PC-3 (cell line): ENCODE measurements around the gene FGGY. TPM values are rescaled to one million over a fixed set of nuclear protein-coding genes. Genes with fewer than 3 reads are reported as not detected.
A peak's percentile ranks its signal among the peaks of the same experiment; 100 is the strongest.

ENCODE experiments used
- ATAC-seq: fragments of 200-7000 bp; cut with Tn5 transposase; 2 replicates; pipeline ENCODE4 v1.9.1; 2020; ENCODE audit warnings: mild to moderate bottlenecking, moderate library complexity
- BruUV-seq: library from RNA; stranded (reverse); fragments of 400-500 nt; replicated peaks from 2 replicates; lab custom pipeline; 2021; lab: Mats Ljungman, UMichigan
- CTCF ChIA-PET: fragments of 300-600 bp; sonication (Branson Sonifier 250); formaldehyde crosslinking; loops from one replicate; lab custom pipeline; 2022; ENCODE audit warnings: antibody characterized with exemption; lab: Charles Lee
- POLR2A ChIA-PET: fragments of 300-600 bp; sonication (Branson Sonifier 250); formaldehyde crosslinking; loops from one replicate; lab custom pipeline; 2022; ENCODE audit warnings: antibody characterized with exemption; ENCODE audit not compliant: unreplicated experiment; lab: Charles Lee
- DNase-seq: peaks from one replicate; pipeline ENCODE4 v3.0.0-alpha.2; 2015
- H2AFZ ChIP-seq: fragments of 300-600 bp; sonication (generic); 2 replicates; pipeline ENCODE4 v1.6.0; 2016; ENCODE audit warnings: antibody characterized with exemption, low read length
- H3F3A ChIP-seq: fragments of 300-600 bp; sonication (generic); one replicate; pipeline ENCODE4 v1.6.0; 2017; ENCODE audit warnings: antibody characterized with exemption, low read length, control low read depth, mild to moderate bottlenecking; ENCODE audit not compliant: unreplicated experiment
- H3K27ac ChIP-seq: fragments of 300-600 bp; sonication (generic); 2 replicates; pipeline ENCODE4 v1.5.1; 2016; ENCODE audit warnings: mild to moderate bottlenecking, low read length
- H3K27me3 ChIP-seq: fragments of 300-600 bp; sonication (generic); 2 replicates; pipeline ENCODE4 v1.6.1; 2016; ENCODE audit warnings: low read length, mixed read lengths
- H3K36me3 ChIP-seq: fragments of 300-600 bp; sonication (generic); 2 replicates; pipeline ENCODE4 v1.6.1; 2016; ENCODE audit warnings: low read depth, mixed run types, low read length, mixed read lengths
- H3K4me1 ChIP-seq: fragments of 300-600 bp; sonication (generic); 2 replicates; pipeline ENCODE4 v1.5.1; 2016; ENCODE audit warnings: low read length; ENCODE audit not compliant: insufficient read depth
- H3K4me2 ChIP-seq: fragments of 300-600 bp; sonication (generic); 2 replicates; pipeline ENCODE4 v1.6.0; 2016; ENCODE audit warnings: low read length
- H3K4me3 ChIP-seq: fragments of 300-600 bp; sonication (generic); 2 replicates; pipeline ENCODE4 v1.5.1; 2016; ENCODE audit warnings: mild to moderate bottlenecking, low read length, mixed read lengths
- H3K79me2 ChIP-seq: fragments of 300-600 bp; sonication (generic); 2 replicates; pipeline ENCODE4 v1.6.1; 2017; ENCODE audit warnings: low read length, mixed read lengths
- H3K9ac ChIP-seq: fragments of 300-600 bp; sonication (generic); 2 replicates; pipeline ENCODE4 v1.6.0; 2016; ENCODE audit warnings: mild to moderate bottlenecking, low read length
- H3K9me2 ChIP-seq: fragments of 300-600 bp; sonication (generic); replicated peaks from 2 replicates; pipeline ENCODE4 v1.6.1; 2016; ENCODE audit warnings: mixed run types, low read length, mixed read lengths
- H3K9me3 ChIP-seq: fragments of 300-600 bp; sonication (generic); 2 replicates; pipeline ENCODE4 v1.6.1; 2016; ENCODE audit warnings: low read length, mixed read lengths
- H4K20me1 ChIP-seq: fragments of 300-600 bp; sonication (generic); 2 replicates; pipeline ENCODE4 v1.6.1; 2016; ENCODE audit warnings: low read length, mixed read lengths
- CTCF ChIP-seq: fragments of 300-600 bp; sonication (generic); conservative IDR thresholded peaks from 2 replicates; pipeline ENCODE4 v1.5.1; 2017; ENCODE audit warnings: antibody characterized with exemption, low read depth, mild to moderate bottlenecking, low read length
- EZH2 ChIP-seq: fragments of 300-600 bp; sonication (generic); IDR thresholded peaks from one replicate; pipeline ENCODE4 v1.6.1; 2017; ENCODE audit warnings: antibody characterized with exemption, mild to moderate bottlenecking, low read length; ENCODE audit not compliant: unreplicated experiment
- EZH2phosphoT487 ChIP-seq: fragments of 300-600 bp; sonication (generic); IDR thresholded peaks from 2 replicates; pipeline ENCODE4 v1.6.1; 2018; ENCODE audit warnings: mild to moderate bottlenecking, antibody characterized with exemption, low read length, borderline replicate concordance
- intact Hi-C: fragments of 100-400 bp; cut with micrococcal nuclease; formaldehyde crosslinking; loops from 2 replicates; pipeline ENCODE4 v1.9.0; 2023
- total RNA-seq: library from RNA; depleted of rRNA; stranded (reverse); fragments of >200 nt; gene quantifications from 2 replicates; pipeline ENCODE4 v1.2.3, GENCODE V29; 2014

FGGY gene
- total RNA-seq, 1 experiment from 2014 or later = 7.4 TPM

GRCh38 chr1:59445040-59445439, 148.1 kb downstream of the FGGY start:
- H3F3A ChIP-seq = no peaks in the 10 kb centered on the region
- H3K4me2 ChIP-seq = peak overlapping the region; percentile 33
- ChIA-PET CTCF (no interaction called here), POLR2A (interaction anchor here (0.6 to 1.1 kb wide), 2 partner anchors 18 to 159 kb away, joined by 3 to 4 read pairs; no protein-coding TSS in a partner anchor)
- ATAC-seq (peak; percentile 75), DNase-seq (peak; percentile 80)
- no peak overlapping the region for H3K9ac ChIP-seq
- peaks cover 56% of the 10 kb centered on the region for H3K4me1 ChIP-seq
- intact Hi-C loops = loop anchor here (10.0 kb wide), 1 partner anchor 300 kb away; no protein-coding TSS in a partner anchor
- BruUV-seq = no TSS peak
- TF ChIP-seq EZH2phosphoT487 = no peak
- no peak for TF ChIP-seq EZH2
- no peak for TF ChIP-seq CTCF
- no peak overlapping the region for H3K4me3 ChIP-seq
- no peaks in the 10 kb centered on the region for H3K27me3 ChIP-seq
- no peaks in the 10 kb centered on the region for H3K36me3 ChIP-seq
- H2AFZ ChIP-seq = peak overlapping the region; percentile 61
- H3K79me2 ChIP-seq = no peaks in the 10 kb centered on the region
- peak overlapping the region; percentile 48 for H3K27ac ChIP-seq
- no peaks in the 10 kb centered on the region for H3K9me3 ChIP-seq
- no peaks in the 10 kb centered on the region for H4K20me1 ChIP-seq
- no peaks in the 10 kb centered on the region for H3K9me2 ChIP-seq

GRCh38 chr1:59446257-59446901, 149.5 kb downstream of the FGGY start:
- H3F3A ChIP-seq = no peaks in the 10 kb centered on the region
- peak overlapping the region; percentile 48 for H3K27ac ChIP-seq
- H3K4me3 ChIP-seq = no peak overlapping the region
- BruUV-seq = no TSS peak
- no peaks in the 10 kb centered on the region for H3K27me3 ChIP-seq
- H3K4me1 ChIP-seq = peaks cover 56% of the 10 kb centered on the region
- H3K36me3 ChIP-seq = no peaks in the 10 kb centered on the region
- intact Hi-C loops = loop anchor here (2.0 to 10.0 kb wide), 2 partner anchors 30 to 302 kb away; no protein-coding TSS in a partner anchor
- H3K9me3 ChIP-seq = no peaks in the 10 kb centered on the region
- no peak overlapping the region for H2AFZ ChIP-seq
- POLR2A ChIA-PET = interaction anchor here (0.5 to 0.7 kb wide), 4 partner anchors 39 to 794 kb away, joined by 3 to 6 read pairs (median 6); no protein-coding TSS in a partner anchor
- H3K9me2 ChIP-seq = no peaks in the 10 kb centered on the region
- no peak overlapping the region for H3K4me2 ChIP-seq
- H3K9ac ChIP-seq = no peak overlapping the region
- CTCF ChIA-PET = interaction anchor here (0.6 kb wide), 1 partner anchor 31 kb away, joined by 3 read pairs; no protein-coding TSS in a partner anchor
- ATAC-seq = peak; percentile 57
- no peaks in the 10 kb centered on the region for H3K79me2 ChIP-seq
- no peaks in the 10 kb centered on the region for H4K20me1 ChIP-seq
- DNase-seq = peak; percentile 79
- TF ChIP-seq EZH2 (no peak), EZH2phosphoT487 (no peak), CTCF (no peak)

GRCh38 chr1:59452026-59452425, 155.1 kb downstream of the FGGY start:
- intact Hi-C loops = no loop called here
- BruUV-seq = no TSS peak
- Histone ChIP-seq H3K9ac (no peak overlapping the region), H3K36me3 (no peaks in the 10 kb centered on the region), H3K4me3 (no peak overlapping the region), H3K9me3 (no peaks in the 10 kb centered on the region), H4K20me1 (no peaks in the 10 kb centered on the region), H3K27me3 (no peaks in the 10 kb centered on the region), H3K79me2 (no peaks in the 10 kb centered on the region), H3K4me1 (peaks cover 40% of the 10 kb centered on the region), H2AFZ (no peak overlapping the region), H3K27ac (no peak overlapping the region), H3K4me2 (no peak overlapping the region), H3F3A (no peaks in the 10 kb centered on the region), H3K9me2 (no peaks in the 10 kb centered on the region)
- DNase-seq = no peak
- ATAC-seq = no peak
- ChIA-PET POLR2A (no interaction called here), CTCF (no interaction called here)
- TF ChIP-seq EZH2phosphoT487 (no peak), CTCF (no peak), EZH2 (no peak)
